ENCODE measurements around the gene THUMPD3.

- TF ChIP-seq CTCF (IDR thresholded peaks at IDR 0.05) (no peak), POLR2A (IDR thresholded peaks at IDR 0.05) (no peak)
Observed at GRCh38 chr3:9430733-9431132, 67.9 kb downstream of the THUMPD3 start.
